Heart right ventricle (tissue), 16 donors: ENCODE measurements around the gene NIPAL3. TPM values are rescaled to one million over a fixed set of nuclear protein-coding genes. Genes with fewer than 3 reads are reported as not detected.
A peak's percentile ranks its signal among the peaks of the same experiment; 100 is the strongest.
"Not testable (repeated sequence)": the region's sequence is repeated elsewhere in the genome, so short reads cannot be mapped to it uniquely, and the experiment has no call there.

Experiments used
- ATAC-seq, 8 donors: fragments of 200-7000 bp; cut with Tn5 transposase; one replicate each; pipeline ENCODE4 v1.9.1; 2020; ENCODE audit warnings: mild to moderate bottlenecking in 8 of 8, moderate library complexity in 8 of 8, moderate number of reproducible peaks in 1 of 8
- DNase-seq, 2 donors: peaks; one replicate each; pipeline ENCODE4 v3.0.0-alpha.2; 2020
- H3K27ac ChIP-seq, 10 donors: fragments of 200-600 bp; sonication (generic) in 2 of 10; one replicate each; pipeline versions ENCODE4 v1.5.0 to v1.8.0; 2020 to 2022; ENCODE audit warnings: mild to moderate bottlenecking in 3 of 10
- H3K27me3 ChIP-seq, 7 donors: fragments of 200-600 bp; one replicate each; pipeline ENCODE4 v1.8.0; 2021 to 2022; ENCODE audit warnings: mild to moderate bottlenecking in 2 of 7
- H3K36me3 ChIP-seq, 9 donors: fragments of 200-600 bp; sonication (generic) in 1 of 9; one replicate each; pipeline versions ENCODE4 v1.5.0 to v1.8.0; 2020 to 2022; ENCODE audit warnings: mild to moderate bottlenecking in 2 of 9
- H3K4me1 ChIP-seq, 9 donors: fragments of 200-600 bp; sonication (generic) in 1 of 9; one replicate each; pipeline versions ENCODE4 v1.5.0 to v1.8.0; 2020 to 2022; ENCODE audit warnings: mild to moderate bottlenecking in 4 of 9
- H3K4me3 ChIP-seq, 10 donors: fragments of 200-600 bp; sonication (generic) in 2 of 10; one replicate each; pipeline versions ENCODE4 v1.5.0 to v1.8.0; 2020 to 2022; ENCODE audit warnings: mild to moderate bottlenecking in 7 of 10, moderate library complexity in 2 of 10
- H3K9me3 ChIP-seq, 11 donors: fragments of 200-600 bp in 10 of 11; sonication (generic) in 2 of 11; one replicate each; pipeline versions ENCODE4 v1.5.0 to v1.8.0; 2013 to 2022; ENCODE audit warnings: mild to moderate bottlenecking in 2 of 11, control low read depth in 1 of 11, moderate library complexity in 1 of 11
- WGBS, 2 donors: extraction: QIAGEN DNeasy Blood & Tissue Kit; methylation state at CpG; one replicate each; pipeline ENCODE4 v1.1.7; 2013; ENCODE audit warnings: inconsistent platforms in 1 of 2; 5-methylcytosine and 5-hydroxymethylcytosine counted together
- intact Hi-C, 10 donors: fragments of 100-400 bp; cut with DNase I; formaldehyde crosslinking; loops; one replicate each; pipeline versions ENCODE4 v1.11.1 to v1.14.2; 2022
- polyA plus RNA-seq, 2 donors: library from polyadenylated mRNA; stranded (reverse); fragments of 200-250 nt; gene quantifications; one replicate each; pipeline ENCODE4 v1.2.3, GENCODE V29; 2013
- total RNA-seq, 10 donors: library from RNA; stranded (reverse); fragmentation: NEBNext Ultra II Directional in 3 of 10; extraction: Animal tissue kit (Norgen Biotek cat#: 25700) in 3 of 10; gene quantifications; one replicate each; pipeline versions ENCODE4 v1.2.1 to v1.2.4, GENCODE V29; 2021 to 2023
- TF ChIP-seq, protein P1 (sequence below), 9 donors: fragments of 200-600 bp; sonication (generic) in 2 of 9; IDR thresholded peaks; one replicate each; pipeline versions ENCODE4 v1.5.0 to v1.8.0; 2021 to 2022; ENCODE audit warnings: antibody characterized with exemption in 9 of 9, mild to moderate bottlenecking in 5 of 9, moderate library complexity in 1 of 9
- donor health status: Arrhythmogenic right ventricular cardiomyopathy.
- donor health status: ischemic (EF 13 %, LVEDD 7.1; RV severe dilation, severe dysfunction).
- donor health status: healthy with polysubstance abuse.
- donor health status: DM: no; HTN: yes; CAD: no.
- donor health status: DM: no; HTN: no; CAD: no.
- donor health status: ischemic (EF 25% LVEDD 6.9; RV normal size, moderate dysfunction).
- donor health status: ischemic (EF 25% LVEDD 5.7; RV mildly dilated, moderate dysfunction).
- donor health status: healthy.
- donor health status: DM: yes; HTN: yes; CAD: no.
- donor health status: Ischemic cardiomyopathy.
- donor health status: ischemic (EF 35%, LVEDD 5.7; RV mildly dilated, moderate dysfunction).
- donor health status: nonischemic (EF 11% LVEDD 7.7; RV severe dilation, severe dysfunction).
- donor health status: DM: yes; HTN: yes; CAD: no.
- donor health status: PGD.
- donor health status: ischemic (EF 29% LVEDD 5.4; RV normal size, mild dysfunction).
- donor health status: nonischemic (EF 23%, LVEDD 6.1; RV moderate dilation, normal function).

The NIPAL3 gene
- total and polyA plus RNA-seq, 12 donors: 5.3 to 44.9 (median 26.5) TPM

DNA sequence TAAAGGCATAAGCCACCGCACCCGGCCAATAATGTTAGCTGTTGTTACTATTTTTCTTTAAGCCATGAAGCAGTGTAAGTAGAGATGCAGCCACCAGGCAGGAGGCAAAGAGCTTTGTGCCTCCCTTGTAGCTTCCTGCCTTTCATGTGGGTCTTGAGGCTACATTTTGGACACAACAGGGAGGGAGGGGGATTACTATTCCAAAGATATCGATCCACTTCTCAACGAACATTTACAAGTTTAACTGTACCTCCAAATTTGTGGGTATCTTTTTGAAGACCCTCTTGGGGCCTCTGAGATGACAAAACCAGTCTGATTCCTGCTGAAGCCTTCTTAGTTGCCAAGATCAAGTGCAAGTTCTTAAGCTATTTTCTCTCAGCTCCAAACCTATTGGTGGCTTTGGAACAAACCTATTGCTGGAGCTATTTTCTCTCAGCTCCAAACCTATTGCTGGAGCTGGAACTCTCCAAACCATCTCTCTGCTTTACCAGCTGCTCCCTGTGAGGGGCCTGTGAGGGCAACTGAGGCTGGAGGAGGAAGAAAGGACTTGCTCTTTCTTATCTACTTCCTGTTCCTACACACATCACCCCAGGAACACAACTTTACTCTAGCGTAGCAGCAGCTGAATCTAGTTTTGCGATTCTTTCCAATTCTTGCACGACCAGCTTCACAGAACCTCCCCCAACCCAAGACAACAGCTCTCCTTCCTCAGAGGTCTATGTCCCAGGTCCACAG is 70.9 kb downstream of the NIPAL3 start:
- H3K4me1 ChIP-seq: peaks cover 0 to 12% (median 0%) of the 10 kb centered on the region in 9 donors
- TF ChIP-seq, protein P1, sequence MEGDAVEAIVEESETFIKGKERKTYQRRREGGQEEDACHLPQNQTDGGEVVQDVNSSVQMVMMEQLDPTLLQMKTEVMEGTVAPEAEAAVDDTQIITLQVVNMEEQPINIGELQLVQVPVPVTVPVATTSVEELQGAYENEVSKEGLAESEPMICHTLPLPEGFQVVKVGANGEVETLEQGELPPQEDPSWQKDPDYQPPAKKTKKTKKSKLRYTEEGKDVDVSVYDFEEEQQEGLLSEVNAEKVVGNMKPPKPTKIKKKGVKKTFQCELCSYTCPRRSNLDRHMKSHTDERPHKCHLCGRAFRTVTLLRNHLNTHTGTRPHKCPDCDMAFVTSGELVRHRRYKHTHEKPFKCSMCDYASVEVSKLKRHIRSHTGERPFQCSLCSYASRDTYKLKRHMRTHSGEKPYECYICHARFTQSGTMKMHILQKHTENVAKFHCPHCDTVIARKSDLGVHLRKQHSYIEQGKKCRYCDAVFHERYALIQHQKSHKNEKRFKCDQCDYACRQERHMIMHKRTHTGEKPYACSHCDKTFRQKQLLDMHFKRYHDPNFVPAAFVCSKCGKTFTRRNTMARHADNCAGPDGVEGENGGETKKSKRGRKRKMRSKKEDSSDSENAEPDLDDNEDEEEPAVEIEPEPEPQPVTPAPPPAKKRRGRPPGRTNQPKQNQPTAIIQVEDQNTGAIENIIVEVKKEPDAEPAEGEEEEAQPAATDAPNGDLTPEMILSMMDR (IDR thresholded peaks at IDR 0.05): no peak
- no peaks in the 10 kb centered on the region for H3K36me3 ChIP-seq
- DNase-seq (no peak), ATAC-seq (no peak)
- peaks cover 0 to 7% (median 0%) of the 10 kb centered on the region in 7 donors for H3K27me3 ChIP-seq
- H3K27ac ChIP-seq: peak overlapping the region in 1 of 10 donors; percentile 11
- intact Hi-C loops: no loop called here
- WGBS, 2 donors: 83 to 84% methylated on average over 7 of the region's 7 CpGs
- H3K9me3 ChIP-seq: peaks cover 0 to 6% (median 0%) of the 10 kb centered on the region in 11 donors
- H3K4me3 ChIP-seq: no peak overlapping the region

- peaks cover 0 to 4% (median 0%) of the 10 kb centered on the region in 9 donors for H3K4me1 ChIP-seq
- intact Hi-C loops: no loop called here
- DNase-seq: no peak
- TF ChIP-seq, protein P1 (IDR thresholded peaks at IDR 0.05): no peak
- no peak for ATAC-seq
- peaks cover 0 to 7% (median 0%) of the 10 kb centered on the region in 7 donors for H3K27me3 ChIP-seq
- peaks cover 0 to 6% (median 0%) of the 10 kb centered on the region in 11 donors for H3K9me3 ChIP-seq
- 91 to 94% methylated on average over 9 of the region's 9 CpGs for WGBS, 2 donors
- no peaks in the 10 kb centered on the region for H3K36me3 ChIP-seq
- no peak overlapping the region for H3K27ac ChIP-seq
- no peak overlapping the region for H3K4me3 ChIP-seq
These were observed 71.9 kb downstream of the NIPAL3 start for GRCh38 chr1:24487455-24487854.

DNA sequence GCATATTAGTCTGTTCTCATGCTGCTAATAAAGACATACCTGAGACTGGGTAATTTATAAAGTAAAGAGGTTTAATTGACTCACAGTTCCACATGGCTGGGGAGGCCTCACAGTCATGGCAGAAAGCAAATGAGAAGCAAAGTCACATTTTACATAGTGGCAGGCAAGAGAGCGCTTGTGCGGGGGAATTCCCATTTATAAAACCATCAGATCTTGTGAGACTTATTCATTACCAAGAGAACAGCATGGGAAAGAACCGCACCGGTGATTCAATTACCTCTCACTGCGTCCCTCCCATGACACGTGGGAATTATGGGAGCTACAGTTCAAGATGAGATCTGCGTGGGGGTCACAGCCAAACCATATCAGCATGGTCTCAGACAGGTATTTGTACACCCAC is 72.6 kb downstream of the NIPAL3 start:
- H3K36me3 ChIP-seq, H3K27ac ChIP-seq, H3K9me3 ChIP-seq, intact Hi-C loops, DNase-seq, H3K27me3 ChIP-seq, H3K4me3 ChIP-seq, H3K4me1 ChIP-seq, ATAC-seq: not testable (repeated sequence)
- 98% methylated on average over 7 of the region's 7 CpGs for WGBS, 2 donors

- 95 to 96% methylated on average over 13 of the region's 13 CpGs for WGBS, 2 donors
These were observed 74.1 kb downstream of the NIPAL3 start for GRCh38 chr1:24489674-24490073.

More at GRCh38 chr1:24489674-24490073, 74.1 kb downstream of the NIPAL3 start:
- Histone ChIP-seq H3K4me3 (no peak overlapping the region), H3K4me1 (no peaks in the 10 kb centered on the region), H3K36me3 (no peaks in the 10 kb centered on the region), H3K27me3 (peaks cover 0 to 11% (median 0%) of the 10 kb centered on the region in 7 donors), H3K27ac (no peak overlapping the region), H3K9me3 (peaks cover 0 to 6% (median 0%) of the 10 kb centered on the region in 11 donors)
- TF ChIP-seq, protein P1 (IDR thresholded peaks at IDR 0.05): no peak
- ATAC-seq (no peak), DNase-seq (no peak)
- intact Hi-C loops: no loop called here
